Right lobe of liver (tissue), 4 donors: ENCODE results near the gene FBL.

Experiments used
- POLR2A ChIP-seq: fragments of 450-650 bp; IDR thresholded peaks from one replicate; pipeline ENCODE4 v1.6.1; 2017; ENCODE audit warnings: antibody characterized with exemption, mild to moderate bottlenecking
- TF ChIP-seq, protein P1 (sequence below), 4 donors: fragments of 200-600 bp in 3 of 4; fragments of 450-650 bp in 1 of 4; IDR thresholded peaks; one replicate each; pipeline versions ENCODE4 v1.5.1 to v1.8.0; 2016 to 2022; ENCODE audit warnings: antibody characterized with exemption in 4 of 4, mild to moderate bottlenecking in 2 of 4
- donor health status: DM: no; HTN: no; CAD: no.
- donor health status: DM: no; HTN: no; CAD: no.
- donor health status: DM: no; HTN: yes; CAD: no.

DNA sequence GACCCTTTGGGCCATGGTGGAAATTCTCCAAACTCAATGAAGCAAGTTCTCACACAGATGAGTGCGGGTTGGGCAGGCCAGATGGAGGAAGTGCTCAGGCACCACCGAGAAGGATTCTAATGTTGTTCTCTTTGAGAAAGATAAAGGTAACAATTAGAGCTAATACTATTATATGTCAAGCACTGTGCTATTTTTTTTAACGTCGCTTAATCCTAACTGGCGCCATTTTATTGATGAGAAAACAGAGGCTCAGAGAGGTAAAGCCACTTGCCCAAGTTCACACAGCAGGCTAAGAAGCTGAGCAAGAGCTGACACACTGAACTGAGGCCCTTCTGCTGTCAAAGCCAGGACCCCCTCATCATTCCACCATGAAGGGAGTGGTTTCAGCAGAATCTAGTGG lies 1.0 kb downstream of the FBL start:
- TF ChIP-seq, protein P1, sequence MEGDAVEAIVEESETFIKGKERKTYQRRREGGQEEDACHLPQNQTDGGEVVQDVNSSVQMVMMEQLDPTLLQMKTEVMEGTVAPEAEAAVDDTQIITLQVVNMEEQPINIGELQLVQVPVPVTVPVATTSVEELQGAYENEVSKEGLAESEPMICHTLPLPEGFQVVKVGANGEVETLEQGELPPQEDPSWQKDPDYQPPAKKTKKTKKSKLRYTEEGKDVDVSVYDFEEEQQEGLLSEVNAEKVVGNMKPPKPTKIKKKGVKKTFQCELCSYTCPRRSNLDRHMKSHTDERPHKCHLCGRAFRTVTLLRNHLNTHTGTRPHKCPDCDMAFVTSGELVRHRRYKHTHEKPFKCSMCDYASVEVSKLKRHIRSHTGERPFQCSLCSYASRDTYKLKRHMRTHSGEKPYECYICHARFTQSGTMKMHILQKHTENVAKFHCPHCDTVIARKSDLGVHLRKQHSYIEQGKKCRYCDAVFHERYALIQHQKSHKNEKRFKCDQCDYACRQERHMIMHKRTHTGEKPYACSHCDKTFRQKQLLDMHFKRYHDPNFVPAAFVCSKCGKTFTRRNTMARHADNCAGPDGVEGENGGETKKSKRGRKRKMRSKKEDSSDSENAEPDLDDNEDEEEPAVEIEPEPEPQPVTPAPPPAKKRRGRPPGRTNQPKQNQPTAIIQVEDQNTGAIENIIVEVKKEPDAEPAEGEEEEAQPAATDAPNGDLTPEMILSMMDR (IDR thresholded peaks at IDR 0.05), result no peak
- no peak for TF ChIP-seq POLR2A
